Hematopoietic multipotent progenitor cell treated with erythropoietin and hydrocortisone succinate and interleukin-3 and kit ligand, for 6 days (in vitro differentiated cells): ENCODE data around the gene CR2.
"Not testable (repeated sequence)": the region's sequence is repeated elsewhere in the genome, so short reads cannot be mapped to it uniquely, and the experiment has no call there.

ENCODE experiments used
- DNase-seq: peaks from one replicate; pipeline ENCODE4 v3.0.0-alpha.2; 2015

Gene CR2

DNA sequence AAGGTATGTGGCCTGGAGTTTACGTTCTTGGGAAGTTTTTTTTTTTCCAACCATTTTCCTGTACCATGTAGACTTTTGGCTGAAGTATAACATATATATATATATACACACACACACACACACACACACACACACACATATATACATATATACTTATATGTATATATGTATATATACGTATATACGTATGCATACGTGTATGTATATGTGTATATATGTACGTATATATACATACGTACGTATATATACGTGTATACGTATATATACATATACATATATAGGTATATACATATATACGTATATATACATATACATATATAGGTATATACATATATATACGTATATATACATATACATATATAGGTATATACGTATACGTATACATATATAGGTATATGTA lies 60.8 kb downstream of the CR2 start:
- DNase-seq: no peak

DNA sequence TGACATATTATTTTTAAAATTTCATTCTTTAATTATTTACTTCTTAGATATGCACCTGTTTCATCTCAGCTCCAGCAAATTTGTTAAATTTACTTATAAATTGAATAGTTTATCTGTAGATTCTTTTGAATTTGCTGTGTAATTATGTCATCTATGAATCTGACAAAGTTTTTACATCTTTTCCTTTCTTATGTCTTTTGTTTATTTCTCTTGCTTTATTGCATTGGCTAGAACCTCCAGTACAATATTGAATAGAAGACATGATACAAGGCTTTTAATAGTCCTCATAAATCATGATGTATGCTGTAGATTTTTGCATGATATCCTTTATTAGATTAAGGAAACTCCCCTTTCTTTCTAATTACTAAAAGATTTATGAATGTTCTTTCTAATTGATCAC lies 62.6 kb downstream of the CR2 start:
- DNase-seq: no peak

DNA sequence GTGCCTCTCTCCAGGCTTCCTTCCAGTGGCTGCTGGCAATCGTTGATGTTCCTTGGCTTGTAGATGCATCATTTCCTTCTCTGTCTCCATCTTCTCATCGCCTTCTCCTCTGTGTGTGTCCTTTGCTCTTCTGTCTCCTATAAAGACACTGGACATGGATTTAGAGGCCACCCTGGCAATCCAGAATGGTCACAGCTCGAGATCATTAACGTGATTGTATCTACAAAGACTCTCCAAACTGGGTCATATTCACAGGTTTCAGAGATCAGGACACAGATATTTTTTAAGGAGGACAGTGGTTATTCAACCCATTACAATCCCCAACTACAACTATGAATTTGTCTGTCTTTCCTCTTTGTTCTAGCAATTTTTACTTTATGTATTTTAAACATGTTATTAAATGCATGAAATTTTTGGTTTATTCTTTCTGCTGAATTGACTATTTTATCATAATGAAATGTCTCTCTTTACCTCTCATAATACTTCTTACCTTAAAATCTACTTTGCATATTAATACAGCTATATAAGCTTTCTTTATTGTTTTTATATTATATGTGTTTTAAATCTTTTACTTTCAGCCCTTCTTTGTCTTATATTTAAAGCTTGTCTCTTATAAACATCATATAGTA lies 64.6 kb downstream of the CR2 start:
- DNase-seq: no peak

DNA sequence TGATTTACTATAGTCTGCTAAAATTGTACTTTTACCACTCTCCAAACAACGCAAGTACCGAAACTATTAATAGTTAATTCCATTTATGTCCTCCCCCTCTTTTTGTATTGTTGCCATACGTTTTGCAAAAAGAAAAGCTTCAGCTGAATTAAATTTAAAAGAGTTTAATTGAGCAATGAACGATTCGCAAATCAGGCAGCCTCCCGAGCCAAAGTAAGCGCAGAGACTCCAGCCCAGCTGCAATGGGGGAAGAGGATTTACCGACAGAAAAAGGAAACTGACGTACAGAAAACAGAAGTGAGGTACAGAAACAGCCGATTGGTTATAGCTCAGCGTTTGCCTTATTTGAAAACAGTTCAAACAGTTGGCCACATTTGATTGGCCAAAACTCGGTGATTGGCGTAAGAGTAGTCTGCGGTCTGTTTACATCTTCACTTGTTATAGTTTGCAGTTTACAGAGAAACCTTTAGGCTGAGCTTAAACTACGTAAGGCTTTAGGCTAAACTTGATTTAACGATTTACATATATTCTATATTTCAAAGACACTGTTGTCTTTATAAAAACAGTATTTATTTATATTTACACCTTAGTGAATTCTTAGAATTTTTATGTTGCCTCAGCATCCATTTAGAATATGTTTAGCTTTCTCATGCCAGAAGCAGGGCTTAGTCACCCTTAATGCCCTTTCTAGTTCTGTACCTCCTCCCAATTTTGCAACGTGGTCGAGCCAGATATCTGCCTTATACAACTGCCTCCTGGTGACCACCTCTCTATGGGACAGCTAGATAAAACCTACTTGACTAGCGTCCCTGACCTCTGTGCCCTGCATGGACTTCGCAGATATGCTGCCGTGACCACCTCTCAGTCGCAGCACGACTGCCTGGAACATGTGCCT lies 65.6 kb downstream of the CR2 start:
- peak; percentile 95 for DNase-seq

DNA sequence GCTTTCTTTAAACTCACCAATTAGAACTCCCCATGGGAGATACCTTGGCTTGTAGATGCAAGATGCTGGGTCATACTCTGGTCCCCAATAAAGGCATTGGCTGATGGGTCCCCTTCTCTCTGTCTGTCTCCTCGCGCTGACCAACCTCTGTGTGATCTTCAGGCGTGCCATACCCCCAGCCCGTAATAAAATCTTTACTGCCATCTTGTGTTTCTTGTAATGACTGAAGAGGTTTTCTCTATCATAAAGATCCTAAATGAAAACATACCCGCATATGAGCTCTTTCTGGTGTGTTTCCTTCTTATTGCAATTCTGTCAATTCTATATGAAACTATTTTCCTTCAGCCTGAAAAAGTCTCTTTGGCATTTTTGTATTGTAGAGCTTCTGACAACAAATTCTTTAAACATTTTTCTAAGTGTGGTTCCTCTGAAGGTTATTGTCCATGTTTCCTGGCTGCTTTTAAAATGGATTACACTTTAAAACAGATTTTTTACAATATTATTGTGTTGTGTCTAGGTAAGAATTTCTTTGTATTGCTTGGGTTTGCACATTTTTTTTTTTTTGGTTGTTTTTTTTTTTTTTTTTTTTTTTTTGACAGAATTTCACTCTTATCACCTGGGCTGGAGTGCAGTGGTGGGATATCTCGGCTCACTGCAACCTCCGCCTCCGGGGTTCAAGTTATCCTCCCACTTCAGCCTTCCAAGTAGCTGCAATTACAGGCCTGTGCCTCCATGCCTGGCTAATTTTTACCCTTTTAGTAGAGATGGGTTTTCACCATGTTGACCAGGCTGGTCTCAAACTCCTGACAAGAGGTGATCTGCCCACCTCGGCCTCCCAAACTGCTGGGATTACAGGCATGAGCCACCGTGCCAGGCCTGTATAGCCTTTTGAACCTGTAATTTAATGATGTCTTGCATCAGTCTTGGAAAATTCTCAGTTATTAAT lies 66.5 kb downstream of the CR2 start:
- peak; percentile 40 for DNase-seq

DNA sequence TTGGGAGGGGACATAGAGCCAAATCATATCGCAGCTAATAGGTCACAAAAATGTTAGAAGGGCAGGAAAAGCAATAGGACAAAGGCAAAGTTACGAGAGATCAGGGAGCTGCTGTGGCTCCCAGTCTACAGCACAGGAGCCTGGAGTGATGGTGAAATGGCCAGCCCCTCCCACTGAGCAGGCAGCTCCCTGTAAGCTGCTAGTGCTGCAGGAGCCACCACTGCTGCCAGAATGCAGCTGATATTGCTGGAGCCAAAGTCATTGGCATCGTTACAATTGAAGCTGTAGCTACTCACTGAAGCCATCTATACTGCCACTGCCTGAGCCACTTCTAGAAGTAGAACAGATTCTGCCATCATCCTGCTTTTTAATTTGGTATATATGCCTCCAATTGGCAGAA lies 71.1 kb downstream of the CR2 start:
- not testable (repeated sequence) for DNase-seq

DNA sequence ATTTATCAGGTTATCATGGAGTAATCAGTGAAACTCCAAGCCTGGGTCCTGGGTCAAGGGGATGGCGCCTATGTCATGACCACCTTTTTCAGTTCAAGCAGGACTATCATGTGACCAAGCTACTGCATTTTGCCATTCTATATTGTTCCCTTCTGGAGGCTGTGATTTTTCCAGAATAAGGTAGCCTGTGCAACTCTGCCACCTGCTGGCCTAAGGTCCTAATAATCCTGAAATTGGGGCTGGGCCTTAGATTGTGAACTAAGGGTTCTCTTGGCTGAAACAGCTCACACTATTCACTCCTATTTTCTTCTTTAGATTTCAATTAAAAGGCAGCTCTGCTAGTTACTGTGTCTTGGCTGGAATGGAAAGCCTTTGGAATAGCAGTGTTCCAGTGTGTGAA lies 74.3 kb downstream of the CR2 start:
- DNase-seq: not testable (repeated sequence)

DNA sequence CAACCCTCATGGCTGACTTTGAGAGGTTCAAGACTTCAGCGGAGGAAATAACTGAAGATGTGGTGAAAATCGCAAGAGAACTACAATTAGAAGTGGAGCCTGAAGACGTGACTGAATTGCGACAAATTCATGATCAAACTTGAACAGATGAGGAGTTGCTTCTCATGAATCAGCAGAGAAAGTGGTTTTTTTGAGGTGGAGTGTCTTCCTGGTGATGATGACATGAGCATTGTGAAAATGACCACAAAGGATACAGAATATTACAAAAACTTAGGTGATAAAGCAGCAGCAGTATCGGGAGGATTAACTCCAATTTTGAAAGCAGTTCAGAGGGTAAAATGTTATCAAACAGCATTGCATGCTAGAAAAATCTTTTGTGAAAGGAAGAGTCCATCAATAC lies 82.1 kb downstream of the CR2 start:
- not testable (repeated sequence) for DNase-seq
